ENCODE measurements around the gene ECHDC3.

- TF ChIP-seq, protein P1, sequence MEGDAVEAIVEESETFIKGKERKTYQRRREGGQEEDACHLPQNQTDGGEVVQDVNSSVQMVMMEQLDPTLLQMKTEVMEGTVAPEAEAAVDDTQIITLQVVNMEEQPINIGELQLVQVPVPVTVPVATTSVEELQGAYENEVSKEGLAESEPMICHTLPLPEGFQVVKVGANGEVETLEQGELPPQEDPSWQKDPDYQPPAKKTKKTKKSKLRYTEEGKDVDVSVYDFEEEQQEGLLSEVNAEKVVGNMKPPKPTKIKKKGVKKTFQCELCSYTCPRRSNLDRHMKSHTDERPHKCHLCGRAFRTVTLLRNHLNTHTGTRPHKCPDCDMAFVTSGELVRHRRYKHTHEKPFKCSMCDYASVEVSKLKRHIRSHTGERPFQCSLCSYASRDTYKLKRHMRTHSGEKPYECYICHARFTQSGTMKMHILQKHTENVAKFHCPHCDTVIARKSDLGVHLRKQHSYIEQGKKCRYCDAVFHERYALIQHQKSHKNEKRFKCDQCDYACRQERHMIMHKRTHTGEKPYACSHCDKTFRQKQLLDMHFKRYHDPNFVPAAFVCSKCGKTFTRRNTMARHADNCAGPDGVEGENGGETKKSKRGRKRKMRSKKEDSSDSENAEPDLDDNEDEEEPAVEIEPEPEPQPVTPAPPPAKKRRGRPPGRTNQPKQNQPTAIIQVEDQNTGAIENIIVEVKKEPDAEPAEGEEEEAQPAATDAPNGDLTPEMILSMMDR (IDR thresholded peaks at IDR 0.05), result no peak
- no peak for TF ChIP-seq POLR2A (IDR thresholded peaks at IDR 0.05)
Measured at GRCh38 chr10:11760151-11760550, 18.0 kb downstream of the ECHDC3 start.

All from adrenal gland (tissue), 5 donors.